ENCODE measurements around the gene RGMA.

The RGMA gene

GRCh38 chr15:93107646-93108045 is 18.6 kb upstream of the RGMA start:
- no peak overlapping the region for H3K9ac ChIP-seq
- no peak overlapping the region for H3K4me2 ChIP-seq
- H3K4me3 ChIP-seq: no peak overlapping the region
- H3K36me3 ChIP-seq: peaks cover 0 to 20% (median 0%) of the 10 kb centered on the region in 11 experiments; a peak in 4 of 22 replicates
- H4K20me1 ChIP-seq: no peaks in the 10 kb centered on the region
- H3K27ac ChIP-seq: no peak overlapping the region
- peaks cover 15 to 24% (median 20%) of the 10 kb centered on the region in 11 experiments; a peak in 20 of 22 replicates for H3K9me3 ChIP-seq (replicated peaks in 1 of 11)
- H3K4me1 ChIP-seq: peaks cover 0 to 10% (median 7%) of the 10 kb centered on the region in 10 experiments; a peak in 11 of 20 replicates
- no peak for TF ChIP-seq Cebpa-rat (IDR thresholded peaks at IDR 0.05)
- no peaks in the 10 kb centered on the region for H3K27me3 ChIP-seq

- H3K4me2 ChIP-seq: peak overlapping the region in 5 of 11 experiments; percentile 9 to 37 (median 24); a peak in 8 of 22 replicates
- no peak for TF ChIP-seq Cebpa-rat (IDR thresholded peaks at IDR 0.05)
- H3K9me3 ChIP-seq (replicated peaks in 1 of 11): peaks cover 17 to 28% (median 22%) of the 10 kb centered on the region in 11 experiments; a peak in 20 of 22 replicates
- H3K36me3 ChIP-seq: peaks cover 0 to 20% (median 0%) of the 10 kb centered on the region in 11 experiments; a peak in 4 of 22 replicates
- peaks cover 0 to 16% (median 7%) of the 10 kb centered on the region in 10 experiments; a peak in 12 of 20 replicates for H3K4me1 ChIP-seq
- H3K4me3 ChIP-seq: no peak overlapping the region
- H3K9ac ChIP-seq: no peak overlapping the region
- H3K27ac ChIP-seq: no peak overlapping the region
- no peaks in the 10 kb centered on the region for H3K27me3 ChIP-seq
- no peaks in the 10 kb centered on the region for H4K20me1 ChIP-seq
These were observed 16.5 kb upstream of the RGMA start for GRCh38 chr15:93105485-93105884.

DNA sequence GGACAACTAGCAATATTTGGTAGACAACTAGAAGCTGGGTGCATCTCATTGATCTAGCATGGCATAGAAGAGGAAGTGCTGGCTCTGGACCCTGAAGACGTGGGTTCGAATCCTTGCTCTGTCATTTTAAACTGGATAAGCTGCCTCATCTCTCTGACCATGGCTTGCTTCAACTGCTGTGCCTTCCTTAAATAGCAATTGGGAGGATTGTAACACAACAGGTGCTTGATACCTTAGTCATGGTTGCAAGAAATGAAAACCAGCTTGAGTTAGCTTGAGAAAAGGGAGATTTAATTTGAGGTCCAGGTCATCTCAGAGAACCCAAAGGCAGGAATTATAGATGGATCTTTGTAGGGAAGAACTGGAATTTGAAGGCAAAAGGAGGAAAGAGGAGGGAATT is 14.8 kb upstream of the RGMA start:
- Histone ChIP-seq H3K36me3 (peaks cover 0 to 12% (median 0%) of the 10 kb centered on the region in 11 experiments; a peak in 3 of 22 replicates), H3K4me1 (peaks cover 0 to 16% (median 7%) of the 10 kb centered on the region in 10 experiments; a peak in 9 of 20 replicates), H3K27ac (no peak overlapping the region), H4K20me1 (no peaks in the 10 kb centered on the region), H3K27me3 (no peaks in the 10 kb centered on the region), H3K4me3 (no peak overlapping the region), H3K9me3 (replicated peaks in 1 of 11) (peaks cover 11 to 19% (median 15%) of the 10 kb centered on the region in 11 experiments; a peak in 18 of 22 replicates), H3K4me2 (no peak overlapping the region), H3K9ac (no peak overlapping the region)
- no peak for TF ChIP-seq Cebpa-rat (IDR thresholded peaks at IDR 0.05)

DNA sequence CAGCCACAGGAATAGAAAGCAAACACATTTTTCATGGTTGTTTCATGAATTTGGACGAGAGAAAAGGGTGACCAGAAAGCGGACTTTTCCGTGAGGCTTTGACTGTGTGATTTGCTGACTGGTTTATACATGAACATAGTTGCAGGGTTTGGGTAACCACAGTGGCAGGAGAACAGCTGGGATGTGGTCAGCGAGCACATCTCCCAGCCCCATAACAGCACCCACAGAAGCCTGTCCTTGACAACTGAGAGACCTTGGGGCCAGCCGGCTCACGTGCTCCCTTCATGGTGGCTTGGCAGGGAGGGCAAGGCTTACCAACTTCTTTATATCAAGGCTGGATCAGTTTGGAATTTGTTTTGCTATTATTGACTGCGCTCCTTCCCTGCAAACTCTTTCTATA is 13.2 kb upstream of the RGMA start:
- Histone ChIP-seq H3K36me3 (peaks cover 0 to 4% (median 0%) of the 10 kb centered on the region in 11 experiments; a peak in 3 of 22 replicates), H3K9me3 (replicated peaks in 1 of 11) (peaks cover 11 to 19% (median 15%) of the 10 kb centered on the region in 11 experiments; a peak in 18 of 22 replicates), H3K4me2 (peak overlapping the region in 1 of 11 experiments; percentile 5; a peak in 1 of 22 replicates), H3K27me3 (no peaks in the 10 kb centered on the region), H3K4me1 (peaks cover 0 to 16% (median 7%) of the 10 kb centered on the region in 10 experiments; a peak in 9 of 20 replicates), H4K20me1 (no peaks in the 10 kb centered on the region), H3K9ac (no peak overlapping the region), H3K4me3 (no peak overlapping the region), H3K27ac (no peak overlapping the region)
- no peak for TF ChIP-seq Cebpa-rat (IDR thresholded peaks at IDR 0.05)

GRCh38 chr15:93093765-93094164 is 4.8 kb upstream of the RGMA start:
- no peak for TF ChIP-seq Cebpa-rat (IDR thresholded peaks at IDR 0.05)
- Histone ChIP-seq H3K9ac (no peak overlapping the region), H3K9me3 (replicated peaks in 1 of 11) (no peaks in the 10 kb centered on the region; a peak in 1 of 22 replicates), H3K27me3 (peaks cover 0 to 28% (median 0%) of the 10 kb centered on the region in 11 experiments; a peak in 7 of 22 replicates), H3K4me3 (no peak overlapping the region), H3K4me1 (peaks cover 0 to 44% (median 34%) of the 10 kb centered on the region in 10 experiments; a peak in 16 of 20 replicates), H4K20me1 (no peaks in the 10 kb centered on the region), H3K36me3 (no peaks in the 10 kb centered on the region), H3K27ac (no peak overlapping the region), H3K4me2 (peak overlapping the region in 5 of 11 experiments; percentile 30 to 90 (median 85); a peak in 5 of 22 replicates)

DNA sequence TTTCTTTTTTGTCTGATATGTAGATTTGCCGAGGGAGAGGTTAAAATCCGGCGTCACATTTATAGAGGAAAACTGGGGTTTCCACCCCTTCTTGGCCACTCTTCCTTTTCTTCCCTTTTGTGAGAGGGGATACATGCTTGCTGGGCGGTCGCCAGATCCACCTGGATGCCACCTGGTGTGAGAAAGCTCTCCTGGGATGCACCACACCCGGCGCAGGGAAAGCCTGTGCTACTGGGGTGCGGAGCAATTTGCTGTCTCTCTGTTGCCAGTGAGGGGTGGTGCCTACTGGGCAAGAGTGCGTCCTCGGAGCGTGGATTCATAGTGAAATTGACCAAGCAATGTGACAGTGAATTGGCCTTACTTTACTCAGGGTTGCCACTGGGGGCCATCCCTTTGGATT is 2.5 kb upstream of the RGMA start:
- H3K4me3 ChIP-seq: no peak overlapping the region
- H3K27me3 ChIP-seq: peaks cover 0 to 48% (median 0%) of the 10 kb centered on the region in 11 experiments; a peak in 7 of 22 replicates
- TF ChIP-seq Cebpa-rat (IDR thresholded peaks at IDR 0.05): no peak
- H4K20me1 ChIP-seq: peaks cover 0 to 13% (median 0%) of the 10 kb centered on the region in 11 experiments; a peak in 5 of 22 replicates
- H3K9me3 ChIP-seq (replicated peaks in 1 of 11): no peaks in the 10 kb centered on the region
- peak overlapping the region in 9 of 11 experiments; percentile 3 to 92 (median 89); a peak in 16 of 22 replicates for H3K4me2 ChIP-seq
- peaks cover 0 to 2% (median 0%) of the 10 kb centered on the region in 11 experiments; a peak in 2 of 22 replicates for H3K36me3 ChIP-seq
- H3K4me1 ChIP-seq: peaks cover 5 to 57% (median 51%) of the 10 kb centered on the region in 10 experiments; a peak in 19 of 20 replicates
- H3K27ac ChIP-seq: no peak overlapping the region
- no peak overlapping the region; a peak in 1 of 22 replicates for H3K9ac ChIP-seq

GRCh38 chr15:93089727-93090305 is 805 bp upstream of the RGMA start:
- H3K4me1 ChIP-seq: peaks cover 5 to 74% (median 63%) of the 10 kb centered on the region in 10 experiments; a peak in 19 of 20 replicates
- H3K9ac ChIP-seq: peak overlapping the region in 8 of 11 experiments; percentile 49 to 91 (median 68); a peak in 14 of 22 replicates
- TF ChIP-seq Cebpa-rat (IDR thresholded peaks at IDR 0.05): no peak
- peak overlapping the region in 7 of 11 experiments; percentile 6 to 82 (median 67); a peak in 13 of 22 replicates for H3K27ac ChIP-seq
- peaks cover 0 to 49% (median 0%) of the 10 kb centered on the region in 11 experiments; a peak in 7 of 22 replicates for H3K27me3 ChIP-seq
- peaks cover 0 to 19% (median 0%) of the 10 kb centered on the region in 11 experiments; a peak in 4 of 22 replicates for H3K36me3 ChIP-seq
- peak overlapping the region; percentile 58 to 85 (median 73) for H3K4me3 ChIP-seq
- peak overlapping the region; percentile 83 to 98 (median 90) for H3K4me2 ChIP-seq
- peaks cover 0 to 29% (median 0%) of the 10 kb centered on the region in 11 experiments; a peak in 5 of 22 replicates for H4K20me1 ChIP-seq
- H3K9me3 ChIP-seq (replicated peaks in 1 of 11): no peaks in the 10 kb centered on the region

- peaks cover 0 to 49% (median 0%) of the 10 kb centered on the region in 11 experiments; a peak in 7 of 22 replicates for H3K27me3 ChIP-seq
- H3K27ac ChIP-seq: peak overlapping the region in 8 of 11 experiments; percentile 48 to 89 (median 72); a peak in 15 of 22 replicates
- peaks cover 0 to 33% (median 0%) of the 10 kb centered on the region in 11 experiments; a peak in 10 of 22 replicates for H3K36me3 ChIP-seq
- peak overlapping the region; percentile 58 to 85 (median 73) for H3K4me3 ChIP-seq
- peak overlapping the region; percentile 89 to 99 (median 97) for H3K4me2 ChIP-seq
- H3K9me3 ChIP-seq (replicated peaks in 1 of 11): no peaks in the 10 kb centered on the region
- no peak for TF ChIP-seq Cebpa-rat (IDR thresholded peaks at IDR 0.05)
- peaks cover 0 to 43% (median 0%) of the 10 kb centered on the region in 11 experiments; a peak in 5 of 22 replicates for H4K20me1 ChIP-seq
- peaks cover 5 to 80% (median 62%) of the 10 kb centered on the region in 10 experiments; a peak in 19 of 20 replicates for H3K4me1 ChIP-seq
- H3K9ac ChIP-seq: peak overlapping the region; percentile 48 to 91 (median 72)
These were observed 621 bp downstream of the RGMA start for GRCh38 chr15:93088200-93088980.
